HG03575 (cell line): ENCODE results near the gene KRT32.

ENCODE experiments used
- ATAC-seq: cut with Tn5 transposase; IDR thresholded peaks from one replicate; pipeline ENCODE4 v1.9.1; 2021; ENCODE audit not compliant: unreplicated experiment, insufficient number of reproducible peaks, low FRiP score; ENCODE audit errors: extremely low read depth

The KRT32 gene

GRCh38 chr17:41466988-41467387 lies at the start of gene KRT32:
Gene KRT32 (minus strand): TSS chr17:41467386. CDS start chr17:41467325, 61 bp downstream.
- no peak for ATAC-seq

GRCh38 chr17:41516830-41517283 lies 49.7 kb upstream of the KRT32 start:
- no peak for ATAC-seq

- no peak for ATAC-seq
These were observed 49.1 kb upstream of the KRT32 start for GRCh38 chr17:41516147-41516829.

GRCh38 chr17:41513168-41513547 lies 46.0 kb upstream of the KRT32 start:
- ATAC-seq: no peak

DNA sequence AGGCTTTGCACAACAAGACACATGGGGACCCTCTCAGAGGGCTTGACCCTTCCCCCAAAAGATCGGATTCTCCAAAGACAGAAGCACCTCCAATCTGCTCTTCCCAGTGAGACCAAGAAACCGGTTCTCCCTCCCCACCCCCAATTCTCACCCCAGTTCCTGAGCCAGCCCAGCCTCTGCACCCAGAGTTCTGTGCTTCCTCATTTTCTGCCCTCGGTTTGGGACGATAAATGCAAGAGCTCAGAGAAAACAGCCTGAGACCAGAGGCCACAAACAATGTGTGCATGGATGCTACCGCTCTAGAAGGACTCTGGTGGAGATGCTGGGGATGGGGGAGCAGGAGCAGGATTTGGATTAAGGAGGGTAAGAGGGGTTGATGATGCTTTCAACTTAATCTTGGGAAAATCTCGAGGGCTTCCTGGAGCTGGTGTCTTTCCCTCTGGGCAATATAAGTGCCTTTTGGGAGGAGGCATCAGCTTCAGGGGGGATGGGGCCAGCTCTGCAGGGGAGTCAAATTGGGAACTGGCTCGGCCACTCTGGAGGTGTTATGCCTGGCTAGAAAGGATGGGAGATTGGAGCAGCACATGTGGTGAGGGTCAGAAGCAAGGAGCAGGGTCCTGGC lies 45.5 kb upstream of the KRT32 start:
- ATAC-seq: no peak

- no peak for ATAC-seq
These were observed 44.5 kb upstream of the KRT32 start for GRCh38 chr17:41511716-41512115.

GRCh38 chr17:41511116-41511515 lies 43.9 kb upstream of the KRT32 start:
- ATAC-seq: no peak

DNA sequence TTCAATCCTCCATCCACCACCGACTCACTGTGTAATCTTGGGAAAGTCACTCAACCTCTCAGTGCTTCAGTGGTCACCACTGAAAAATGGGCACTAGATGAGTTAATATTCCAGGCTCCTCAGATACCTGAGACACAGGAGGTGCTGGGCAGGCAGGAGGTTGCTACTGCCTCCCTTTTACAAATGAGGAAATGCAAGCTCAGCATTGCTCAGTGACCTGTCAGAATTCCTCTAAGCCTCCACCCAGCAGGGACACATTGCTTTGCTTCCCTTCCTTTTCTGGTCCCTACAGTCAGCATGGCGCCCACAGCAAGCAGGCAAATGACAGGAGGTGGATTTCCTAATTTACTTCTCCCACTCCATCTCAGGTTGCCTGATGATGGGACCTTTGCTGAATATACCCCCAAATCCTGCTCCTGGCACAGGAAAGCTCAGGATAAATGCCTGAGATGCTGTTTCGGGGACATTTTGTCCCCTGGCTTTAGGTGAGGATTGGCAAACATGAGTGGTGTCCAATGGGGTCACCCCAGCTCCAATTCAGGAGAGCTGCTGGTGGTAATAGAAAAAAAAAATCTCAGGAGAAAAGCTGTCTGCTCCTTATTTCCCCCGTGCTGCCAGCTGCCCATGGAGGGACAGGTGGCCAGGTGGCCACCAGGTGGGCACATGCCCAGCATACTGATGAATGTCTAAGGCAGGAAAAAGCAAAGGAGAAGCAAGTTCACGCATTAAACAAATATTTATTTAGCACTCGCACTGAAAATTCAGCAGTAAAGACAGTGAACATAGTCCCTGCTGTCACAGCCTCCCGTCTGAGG lies 43.3 kb upstream of the KRT32 start:
- ATAC-seq: no peak

DNA sequence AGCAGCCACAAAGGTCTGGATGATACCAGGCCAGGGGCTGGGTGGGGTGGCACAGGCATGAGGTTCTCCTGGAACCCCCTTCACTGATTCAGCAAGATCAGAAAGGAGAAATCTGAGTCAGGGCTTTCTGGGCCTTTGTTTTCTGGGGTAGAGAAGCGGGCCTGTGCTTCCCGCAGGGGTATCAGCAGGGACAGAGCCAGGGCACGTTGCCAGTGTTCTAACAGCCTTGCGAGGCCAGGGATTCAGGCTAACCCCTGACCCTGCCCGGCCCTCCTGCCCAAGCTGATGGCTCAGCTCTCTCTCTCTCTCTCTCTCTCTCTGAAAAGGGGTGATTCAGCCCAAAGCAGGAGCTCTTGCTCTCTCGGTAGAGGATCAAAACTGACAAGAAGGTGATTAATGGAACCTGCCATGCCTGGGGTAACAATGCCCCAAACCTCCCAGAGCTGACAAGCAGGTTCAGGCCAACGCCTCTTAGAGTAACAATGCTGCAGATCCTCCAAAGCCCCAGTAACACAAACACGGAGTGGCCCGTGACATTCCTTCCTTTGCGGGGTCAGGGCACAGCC lies 40.2 kb upstream of the KRT32 start:
- ATAC-seq: no peak

DNA sequence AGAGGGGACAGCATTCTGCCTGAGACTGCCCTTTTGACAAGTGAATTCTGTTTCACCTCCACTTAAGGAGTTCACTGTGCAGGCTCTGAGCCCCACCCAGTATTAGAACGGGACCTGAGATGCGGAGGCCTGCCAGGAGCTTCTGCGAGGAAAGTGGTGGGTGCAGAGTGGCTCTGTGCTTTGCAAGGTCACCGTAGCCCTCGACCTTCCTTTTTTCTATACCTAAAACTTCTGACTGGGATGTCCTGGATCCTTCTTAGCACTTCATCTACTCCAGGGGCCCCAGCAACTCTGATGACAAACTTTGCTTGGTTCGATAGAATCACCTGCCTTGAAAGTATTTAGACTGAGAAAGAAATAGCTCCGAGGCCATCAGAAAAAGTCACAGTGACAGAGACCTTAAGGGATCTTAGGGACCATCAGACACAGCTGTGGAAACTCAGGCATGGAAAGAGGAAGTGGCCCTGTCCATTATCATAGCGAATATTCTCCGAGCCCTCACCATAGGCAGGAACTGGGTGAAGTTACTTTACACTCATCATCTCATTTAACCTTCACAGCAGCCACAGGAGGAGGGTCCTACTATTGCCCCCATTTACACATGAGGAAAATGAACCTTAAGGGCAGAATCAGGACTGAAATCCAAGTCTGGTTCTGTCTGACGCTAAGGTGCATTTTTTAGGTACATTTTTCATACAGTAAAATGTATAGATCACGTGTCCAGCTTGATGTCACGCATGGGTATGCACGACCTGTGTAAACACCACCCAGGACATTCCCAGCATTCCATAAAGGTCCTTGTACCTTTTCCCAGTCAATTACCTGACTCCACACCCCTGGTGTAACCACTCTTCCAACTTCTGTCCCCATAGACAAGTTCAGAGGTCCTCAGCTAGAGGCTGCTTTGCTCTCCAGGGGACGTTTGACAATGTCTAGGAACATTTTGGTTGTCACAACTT lies 38.9 kb upstream of the KRT32 start:
- ATAC-seq: no peak

DNA sequence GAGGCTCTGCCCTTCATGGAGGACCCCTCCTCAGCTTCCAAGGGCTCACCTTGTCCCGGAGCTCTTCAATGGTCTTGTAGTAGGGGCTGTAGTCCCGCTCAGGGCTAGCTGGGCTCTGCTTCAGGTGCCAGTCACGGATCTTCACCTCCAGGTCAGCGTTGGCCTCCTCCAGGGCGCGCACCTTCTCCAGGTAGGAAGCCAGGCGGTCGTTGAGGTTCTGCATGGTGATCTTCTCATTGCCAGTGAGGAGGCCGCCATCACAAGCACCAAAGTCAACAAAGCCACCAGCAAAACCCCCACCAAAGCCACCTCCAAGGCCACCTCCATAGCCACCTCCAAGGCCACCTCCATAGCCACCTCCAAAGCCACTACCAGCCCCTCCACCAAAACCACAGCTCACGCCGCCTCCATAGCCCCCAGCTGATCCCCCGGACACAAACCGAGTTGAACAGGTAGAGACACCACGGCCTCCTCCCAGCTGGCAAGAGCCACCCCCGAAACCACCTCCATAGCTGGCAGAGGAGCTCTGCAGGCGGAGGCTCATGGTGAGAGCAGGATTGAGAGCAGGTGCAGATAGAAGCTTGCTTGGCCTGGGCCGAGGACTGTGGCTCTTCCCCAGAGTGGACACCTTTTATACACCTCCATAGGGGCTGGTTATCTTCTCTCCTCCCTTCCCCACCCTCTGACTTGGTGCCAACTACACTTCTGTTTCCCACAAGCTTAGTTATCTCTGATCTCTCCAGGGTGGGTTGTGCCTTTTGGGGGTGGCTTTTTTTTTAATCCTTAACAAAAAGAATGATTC lies 38.0 kb upstream of the KRT32 start, which contains the start of gene KRT13:
Gene KRT13, minus strand, starts transcription at position 606 of the 802 bp plus-strand sequence. Its CDS starts 62 bp downstream, at position 544.
- ATAC-seq: no peak

DNA sequence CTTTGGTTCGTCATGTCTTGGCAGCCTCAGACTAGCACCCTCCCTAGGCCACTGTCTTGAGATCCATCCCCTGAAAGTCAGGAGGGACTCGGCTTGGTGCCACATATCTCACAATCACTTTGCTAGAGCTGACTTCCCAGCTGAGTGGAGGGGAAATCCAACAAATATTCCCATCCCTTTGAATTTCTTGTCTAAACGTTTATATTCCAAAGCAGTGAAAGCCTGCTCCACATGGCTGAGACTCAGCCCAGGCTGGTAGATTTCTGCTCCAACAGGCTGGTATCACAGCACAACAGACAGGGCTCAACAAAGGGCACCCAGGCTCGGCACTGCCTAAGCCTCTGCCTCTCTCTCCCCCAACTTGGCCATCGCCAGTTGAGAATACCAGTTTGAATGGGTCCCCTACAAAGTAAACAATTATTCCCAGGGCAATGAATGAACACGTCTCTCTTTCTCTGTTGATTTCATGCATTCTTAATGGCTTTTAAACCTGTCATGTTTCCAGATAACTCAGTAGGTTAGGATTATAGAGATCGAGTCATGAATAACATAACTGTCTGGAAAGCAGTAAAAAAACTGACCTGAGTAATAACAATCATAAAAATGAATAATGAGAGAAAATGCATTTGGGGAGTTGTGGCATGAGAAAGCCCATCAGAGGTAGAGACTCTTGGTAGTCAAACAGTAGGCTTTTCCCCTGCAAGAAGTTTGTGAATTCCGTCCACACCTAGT lies 37.2 kb upstream of the KRT32 start:
- ATAC-seq: no peak

DNA sequence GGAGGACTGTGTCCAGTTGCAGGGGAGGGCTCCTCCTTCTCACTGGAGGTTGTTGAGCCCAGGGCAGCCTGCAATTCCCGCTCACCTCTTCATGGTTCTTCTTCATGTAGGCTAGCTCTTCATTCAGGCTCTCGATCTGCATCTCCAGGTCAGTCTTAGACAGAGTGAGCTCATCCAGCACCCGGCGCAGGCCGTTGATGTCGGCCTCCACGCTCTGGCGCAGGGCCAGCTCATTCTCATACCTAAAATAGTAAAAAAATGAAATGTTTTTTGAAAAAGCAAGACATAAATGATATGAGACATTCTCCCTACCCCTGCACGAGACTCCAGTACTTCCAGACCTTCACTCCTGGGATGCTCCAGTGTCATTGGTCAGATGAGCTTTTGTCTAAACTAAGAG lies 36.0 kb upstream of the KRT32 start:
- no peak for ATAC-seq

- ATAC-seq: no peak
These were observed 33.1 kb upstream of the KRT32 start for GRCh38 chr17:41500131-41500911.

- ATAC-seq: no peak
These were observed 32.5 kb upstream of the KRT32 start for GRCh38 chr17:41499714-41500113.

GRCh38 chr17:41498276-41498675 lies 31.1 kb upstream of the KRT32 start:
- no peak for ATAC-seq
